ENCODE results near the gene PLEKHM3.

DNA sequence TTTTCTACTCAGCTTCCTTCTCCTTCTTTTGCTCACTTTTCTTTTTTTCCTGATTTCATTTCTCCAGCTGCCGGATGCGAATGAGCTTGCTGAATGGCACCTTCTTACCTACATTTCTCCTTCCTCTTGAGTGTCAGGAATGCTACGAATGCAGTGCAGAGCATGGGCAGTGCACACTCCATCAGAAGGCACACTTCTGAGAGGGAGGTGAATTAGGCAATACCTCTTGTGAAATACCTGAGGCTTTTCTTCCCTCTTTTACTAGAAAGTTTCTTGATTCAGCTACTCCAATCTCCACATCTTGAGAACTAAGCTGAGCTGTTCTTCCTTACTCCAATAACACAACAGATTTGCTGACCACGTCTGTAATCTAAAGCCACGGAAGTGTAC, 51.1 kb downstream of the PLEKHM3 start:
- TF ChIP-seq POLR2AphosphoS5 (IDR thresholded peaks at IDR 0.05) (peak; percentile 67 to 76), POLR2A (IDR thresholded peaks at IDR 0.05) (peak in 1 of 4 donors; percentile 41)
- TF ChIP-seq, protein P1, sequence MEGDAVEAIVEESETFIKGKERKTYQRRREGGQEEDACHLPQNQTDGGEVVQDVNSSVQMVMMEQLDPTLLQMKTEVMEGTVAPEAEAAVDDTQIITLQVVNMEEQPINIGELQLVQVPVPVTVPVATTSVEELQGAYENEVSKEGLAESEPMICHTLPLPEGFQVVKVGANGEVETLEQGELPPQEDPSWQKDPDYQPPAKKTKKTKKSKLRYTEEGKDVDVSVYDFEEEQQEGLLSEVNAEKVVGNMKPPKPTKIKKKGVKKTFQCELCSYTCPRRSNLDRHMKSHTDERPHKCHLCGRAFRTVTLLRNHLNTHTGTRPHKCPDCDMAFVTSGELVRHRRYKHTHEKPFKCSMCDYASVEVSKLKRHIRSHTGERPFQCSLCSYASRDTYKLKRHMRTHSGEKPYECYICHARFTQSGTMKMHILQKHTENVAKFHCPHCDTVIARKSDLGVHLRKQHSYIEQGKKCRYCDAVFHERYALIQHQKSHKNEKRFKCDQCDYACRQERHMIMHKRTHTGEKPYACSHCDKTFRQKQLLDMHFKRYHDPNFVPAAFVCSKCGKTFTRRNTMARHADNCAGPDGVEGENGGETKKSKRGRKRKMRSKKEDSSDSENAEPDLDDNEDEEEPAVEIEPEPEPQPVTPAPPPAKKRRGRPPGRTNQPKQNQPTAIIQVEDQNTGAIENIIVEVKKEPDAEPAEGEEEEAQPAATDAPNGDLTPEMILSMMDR (IDR thresholded peaks at IDR 0.05) = peak in 1 of 6 experiments; percentile 4
